GM15510 (cell line): ENCODE measurements around the gene JAK3.

Experiments
- POLR2A ChIP-seq: IDR thresholded peaks from 3 replicates; pipeline ENCODE4 v1.6.1; 2011; ENCODE audit warnings: borderline replicate concordance; ENCODE audit not compliant: insufficient read length; ENCODE audit errors: extremely low read depth

The JAK3 gene

DNA sequence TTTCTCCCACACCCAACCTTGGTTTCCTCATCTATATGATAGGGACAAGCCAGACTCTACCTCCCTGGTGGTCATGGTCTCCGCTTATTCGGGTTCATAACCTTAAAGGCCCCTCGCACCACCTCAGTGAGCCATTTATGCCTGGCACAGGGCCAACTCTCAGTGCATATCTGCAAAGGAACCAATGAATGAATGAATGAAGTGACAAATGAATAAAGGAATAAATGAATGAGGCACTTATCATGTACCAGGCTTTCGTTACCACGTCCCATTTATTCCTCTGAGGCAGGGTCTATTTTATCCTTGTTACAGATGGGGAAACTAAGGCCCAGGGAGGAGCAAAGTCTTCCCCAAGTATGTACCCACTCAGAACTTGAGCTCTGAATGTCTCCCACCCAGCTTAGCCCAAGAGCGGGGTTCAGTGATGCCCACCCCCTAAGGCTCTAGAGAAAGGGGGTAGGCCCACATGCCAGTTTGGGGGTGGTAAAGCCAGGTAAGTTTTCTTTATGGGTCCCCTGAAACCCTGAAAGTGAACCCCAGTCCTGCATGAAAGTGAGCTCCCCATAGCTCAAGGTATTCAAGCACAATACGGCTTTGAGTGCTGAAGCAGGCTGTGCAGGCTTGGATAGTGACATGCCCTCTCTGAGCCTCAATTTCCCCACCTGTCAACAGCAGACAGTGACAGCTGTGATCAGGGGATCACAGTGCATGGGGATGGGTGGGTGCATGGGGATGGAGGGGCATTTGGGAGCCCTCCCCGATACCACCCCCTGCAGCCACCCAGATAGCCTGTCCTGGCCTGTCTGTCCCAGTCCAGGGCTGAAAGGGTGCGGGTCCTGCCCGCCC is 23.5 kb upstream of the JAK3 start:
- no peak for TF ChIP-seq POLR2A

DNA sequence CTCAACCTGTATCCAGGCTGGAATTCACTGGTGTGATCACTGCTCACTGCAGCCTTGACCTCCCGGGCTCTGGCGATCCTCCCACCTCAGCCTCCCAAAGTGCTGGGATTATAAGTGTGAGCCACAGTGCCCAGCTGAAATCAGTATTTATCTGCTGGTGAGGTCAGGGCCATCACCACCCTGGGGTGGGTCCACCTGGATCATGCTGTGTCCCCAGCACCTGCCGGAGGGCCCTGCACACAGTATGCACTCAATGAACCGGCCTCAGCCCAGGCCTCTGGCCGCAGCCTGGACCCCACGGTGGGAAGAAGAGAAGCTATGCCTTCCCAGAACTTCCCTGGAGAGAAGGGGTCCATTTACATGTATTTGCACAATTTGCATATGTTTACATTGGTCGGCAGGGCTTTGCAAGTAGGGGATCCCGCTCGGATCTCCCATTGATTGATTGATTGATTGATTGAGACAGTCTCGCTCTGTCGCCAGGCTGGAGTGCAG is 21.4 kb upstream of the JAK3 start:
- TF ChIP-seq POLR2A: no peak

DNA sequence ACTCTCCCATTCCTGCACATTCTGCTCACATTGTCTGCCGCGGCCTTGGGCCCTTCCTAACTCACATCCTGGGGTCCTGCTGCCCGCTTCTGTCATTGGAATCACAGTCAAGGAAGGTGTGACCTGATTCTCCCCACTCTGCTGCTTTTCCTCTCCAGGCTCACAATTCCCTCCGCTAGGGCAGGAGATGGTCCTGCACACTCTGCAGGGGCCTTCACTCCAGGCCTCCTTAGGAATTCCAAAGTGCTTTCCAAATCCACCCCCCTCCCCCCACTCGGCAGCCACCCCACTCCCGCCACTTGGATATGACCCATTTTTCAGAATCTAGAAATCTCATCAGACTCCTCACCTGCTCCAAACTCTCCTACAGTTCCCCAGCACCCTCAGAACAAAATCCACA is 20.9 kb upstream of the JAK3 start:
- TF ChIP-seq POLR2A: no peak

DNA sequence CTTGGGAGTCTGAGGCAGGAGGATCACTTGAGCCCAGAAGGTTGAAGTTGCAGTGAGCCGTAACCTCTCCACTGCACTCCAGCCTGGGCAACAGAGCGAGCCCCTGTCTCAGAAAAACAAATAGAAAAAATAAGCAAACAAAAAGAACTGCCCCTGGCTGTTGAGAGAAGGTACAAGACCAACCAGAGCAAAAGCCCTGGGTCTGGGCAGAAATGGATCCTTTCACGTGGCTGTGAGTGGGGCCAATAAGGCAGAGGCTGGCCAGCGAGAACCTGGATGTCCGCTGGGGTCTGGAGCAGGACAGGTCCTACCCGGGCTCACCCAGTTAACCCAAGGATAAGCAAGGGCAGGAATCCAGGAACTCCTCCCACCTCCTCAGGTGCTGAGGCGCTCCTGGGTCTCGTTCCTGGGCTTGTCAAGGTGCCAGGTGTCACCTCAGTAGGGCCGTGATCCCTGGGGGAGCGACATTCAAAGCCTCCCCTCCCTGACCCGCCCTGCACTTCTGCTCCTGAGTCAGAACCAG is 19.2 kb upstream of the JAK3 start:
- TF ChIP-seq POLR2A: no peak

DNA sequence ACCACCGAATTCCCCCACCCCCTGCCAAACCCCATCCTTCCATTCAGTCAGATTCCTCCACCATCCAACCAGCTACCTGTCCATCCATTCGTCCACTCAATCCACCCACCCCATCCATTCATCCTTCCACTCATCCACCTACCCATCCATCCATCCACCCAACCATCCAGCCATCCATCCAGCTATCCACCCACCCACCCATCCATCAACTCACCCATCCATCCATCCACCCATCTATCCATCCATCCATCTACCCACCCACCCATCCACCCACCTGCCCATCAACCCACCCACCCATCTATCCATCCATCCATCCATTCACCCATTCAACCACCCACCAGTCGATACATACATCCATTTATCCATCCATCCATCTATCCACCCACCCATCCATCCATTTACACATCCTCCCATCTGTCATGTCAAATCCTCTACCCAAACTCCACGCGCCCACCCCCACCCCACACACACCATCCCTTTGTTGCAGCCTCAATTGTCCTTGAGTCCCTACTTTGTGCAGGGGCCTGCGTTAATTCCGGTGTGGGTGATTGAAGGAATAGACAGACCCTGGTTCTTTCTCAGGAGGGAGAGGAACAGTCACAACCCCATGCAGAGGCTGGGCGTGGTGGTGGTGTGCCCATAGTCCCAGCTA is 18.7 kb upstream of the JAK3 start:
- no peak for TF ChIP-seq POLR2A

DNA sequence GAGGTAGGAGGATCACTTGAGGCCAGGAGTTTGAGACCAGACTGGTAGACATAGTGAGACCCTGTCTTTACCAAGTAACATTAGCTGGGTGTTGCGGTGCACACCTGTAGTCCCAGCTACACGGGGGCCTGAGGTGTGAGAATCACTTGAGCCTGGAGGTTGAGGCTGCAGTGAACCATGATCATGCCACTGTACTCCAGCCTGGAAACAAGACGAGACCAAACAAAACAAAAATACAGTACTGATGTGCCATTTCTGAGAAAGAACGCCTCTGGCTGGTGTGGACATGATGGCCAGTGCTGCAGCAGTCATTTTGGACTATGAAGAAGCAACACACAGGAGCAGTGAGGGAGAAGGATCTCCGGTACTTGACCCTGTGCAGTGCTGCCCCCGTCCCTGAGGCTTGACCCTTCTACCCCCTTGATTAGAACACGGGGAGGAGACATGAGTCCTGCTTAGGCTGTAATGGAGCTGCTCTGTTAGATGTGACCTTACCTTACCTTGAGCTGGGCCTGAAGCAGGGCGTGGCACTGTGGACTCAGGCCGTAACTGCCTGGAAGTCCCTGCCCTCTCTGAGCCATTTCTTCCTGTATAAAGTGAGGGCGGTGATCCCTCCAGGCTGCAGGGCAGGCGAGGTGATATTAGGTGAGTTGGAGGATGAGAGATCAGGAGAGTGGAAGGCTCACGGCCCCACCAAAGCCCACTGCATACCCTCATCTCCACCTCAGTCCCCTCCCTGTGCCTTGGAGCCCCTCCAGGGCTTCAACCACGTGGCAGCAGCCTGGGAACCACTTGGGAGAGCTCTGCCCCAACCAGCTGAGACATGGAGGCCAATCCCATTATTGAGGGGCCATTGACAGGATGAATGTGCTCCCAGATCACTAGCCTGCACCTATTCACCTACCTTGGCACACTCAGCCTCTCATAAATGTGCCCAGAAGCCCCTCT is 17.9 kb upstream of the JAK3 start:
- TF ChIP-seq POLR2A: no peak

DNA sequence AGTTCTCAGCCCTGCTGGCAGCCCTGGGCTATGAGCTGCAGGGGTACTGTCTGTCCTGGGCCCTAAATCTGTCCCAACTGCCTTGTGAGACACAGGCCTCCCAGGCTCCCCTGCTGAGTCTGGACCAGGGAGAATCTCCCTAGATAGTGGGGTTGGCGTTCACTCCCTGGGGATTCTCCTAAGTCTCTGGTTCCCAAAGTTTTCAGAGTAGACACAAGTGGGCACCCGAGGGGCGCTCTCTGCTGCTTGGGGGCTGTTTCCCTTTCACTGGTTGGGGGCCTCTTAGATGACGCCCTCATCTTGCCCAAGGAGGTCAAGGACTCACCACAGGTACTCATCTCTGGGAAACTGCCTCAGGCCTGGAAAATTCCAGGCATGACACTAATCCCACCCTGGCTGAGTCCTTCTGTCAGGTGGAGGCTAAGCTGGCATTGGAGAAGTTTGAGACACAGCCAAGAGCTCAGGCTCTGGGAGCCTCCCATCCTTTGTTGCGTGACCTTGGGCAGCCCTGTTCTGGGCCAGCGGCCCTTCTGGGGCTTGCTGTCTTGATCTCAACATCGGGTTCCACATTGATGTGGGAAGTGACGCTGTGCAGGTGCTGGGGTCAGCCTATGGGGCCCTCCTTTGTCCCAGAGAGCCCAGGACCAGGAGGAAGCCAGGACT is 15.9 kb upstream of the JAK3 start:
- TF ChIP-seq POLR2A: no peak

DNA sequence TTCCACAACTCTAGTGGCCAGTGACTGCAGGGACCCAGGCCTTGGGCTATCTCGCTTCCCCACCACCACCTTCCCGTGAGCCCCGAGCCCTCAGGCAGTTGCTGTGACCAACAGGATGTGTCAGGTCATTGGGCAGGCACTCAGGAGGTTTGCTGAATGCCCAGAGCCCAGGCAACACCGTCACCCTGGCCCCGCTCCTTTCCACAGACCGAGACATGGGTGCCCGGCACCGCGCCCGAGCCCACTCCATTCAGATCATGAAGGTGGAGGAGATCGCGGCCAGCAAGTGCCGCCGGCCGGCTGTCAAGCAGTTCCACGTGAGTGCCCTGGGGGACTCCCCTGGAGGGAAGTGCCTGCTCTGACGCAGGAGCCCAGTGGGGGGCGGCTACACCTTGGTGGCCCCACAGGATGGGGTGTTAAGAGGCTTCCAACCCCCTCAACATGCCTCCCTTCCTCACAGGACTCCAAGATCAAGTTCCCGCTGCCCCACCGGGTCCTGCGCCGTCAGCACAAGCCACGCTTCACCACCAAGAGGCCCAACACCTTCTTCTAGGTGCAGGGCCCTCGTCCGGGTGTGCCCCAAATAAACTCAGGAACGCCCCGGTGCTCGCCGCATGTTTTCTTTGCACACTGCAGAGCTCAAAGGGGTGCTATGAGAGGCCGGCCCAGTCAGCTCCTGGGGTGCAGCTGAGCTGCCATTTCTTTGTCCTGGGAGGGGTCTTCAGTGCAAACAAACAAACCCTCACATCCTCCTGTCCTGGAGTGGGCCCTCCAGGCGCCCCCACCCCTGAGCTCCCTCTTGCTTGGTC is 15.1 kb upstream of the JAK3 start:
- no peak for TF ChIP-seq POLR2A

DNA sequence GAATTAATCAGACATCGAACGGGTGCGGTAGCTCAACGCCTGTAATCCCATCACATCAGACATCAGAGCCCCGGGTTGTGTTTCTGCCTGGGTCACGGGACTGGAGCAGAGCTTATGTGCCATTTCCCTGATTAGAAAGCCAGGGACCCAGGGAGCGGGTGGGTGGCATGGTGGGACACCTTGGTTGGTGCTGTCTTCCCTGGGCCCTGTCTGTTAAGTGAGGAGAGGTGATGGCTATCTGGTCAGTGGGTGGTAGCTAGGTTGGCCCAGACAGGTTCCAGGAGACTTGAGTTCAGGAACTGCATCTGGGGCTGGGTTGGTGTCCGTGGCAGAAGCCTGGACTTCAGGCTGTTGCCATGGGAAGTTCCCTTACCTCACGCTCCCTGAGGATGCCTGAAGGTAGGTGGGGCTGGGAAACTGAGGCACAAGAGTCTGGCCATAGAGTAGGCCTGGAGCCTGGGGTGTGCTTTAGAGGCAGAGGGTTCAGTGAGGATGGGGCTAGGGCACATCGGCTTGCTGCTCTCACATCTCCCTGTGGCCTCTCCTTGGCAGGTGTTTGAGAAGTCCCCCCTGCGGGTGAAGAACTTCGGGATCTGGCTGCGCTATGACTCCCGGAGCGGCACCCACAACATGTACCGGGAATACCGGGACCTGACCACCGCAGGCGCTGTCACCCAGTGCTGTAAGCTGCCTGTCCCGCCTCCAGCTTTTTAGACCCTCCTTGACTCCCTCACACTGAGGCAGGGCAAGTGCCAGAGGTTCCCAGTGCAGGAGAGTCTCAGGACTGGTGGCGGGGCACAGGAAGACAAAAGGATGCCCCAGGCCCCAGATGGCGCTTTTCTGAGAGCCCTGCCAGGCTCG is 14.0 kb upstream of the JAK3 start:
- no peak for TF ChIP-seq POLR2A

DNA sequence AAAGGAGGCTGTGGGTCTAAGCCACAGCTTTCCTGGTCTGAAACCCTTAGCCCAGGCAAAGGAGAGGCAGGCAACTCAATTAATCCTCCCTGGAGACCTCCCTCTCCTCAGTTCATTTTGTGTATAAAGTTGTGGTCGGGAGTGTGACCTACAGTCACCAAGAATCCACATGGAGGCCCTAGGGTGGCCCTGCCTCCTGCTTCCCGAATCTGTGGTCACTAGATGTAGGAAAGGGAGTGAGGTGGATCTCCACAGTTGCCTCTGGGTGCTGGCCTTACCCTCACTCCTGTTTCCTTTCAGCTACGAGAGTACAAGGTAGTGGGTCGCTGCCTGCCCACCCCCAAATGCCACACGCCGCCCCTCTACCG is 13.2 kb upstream of the JAK3 start:
- no peak for TF ChIP-seq POLR2A

DNA sequence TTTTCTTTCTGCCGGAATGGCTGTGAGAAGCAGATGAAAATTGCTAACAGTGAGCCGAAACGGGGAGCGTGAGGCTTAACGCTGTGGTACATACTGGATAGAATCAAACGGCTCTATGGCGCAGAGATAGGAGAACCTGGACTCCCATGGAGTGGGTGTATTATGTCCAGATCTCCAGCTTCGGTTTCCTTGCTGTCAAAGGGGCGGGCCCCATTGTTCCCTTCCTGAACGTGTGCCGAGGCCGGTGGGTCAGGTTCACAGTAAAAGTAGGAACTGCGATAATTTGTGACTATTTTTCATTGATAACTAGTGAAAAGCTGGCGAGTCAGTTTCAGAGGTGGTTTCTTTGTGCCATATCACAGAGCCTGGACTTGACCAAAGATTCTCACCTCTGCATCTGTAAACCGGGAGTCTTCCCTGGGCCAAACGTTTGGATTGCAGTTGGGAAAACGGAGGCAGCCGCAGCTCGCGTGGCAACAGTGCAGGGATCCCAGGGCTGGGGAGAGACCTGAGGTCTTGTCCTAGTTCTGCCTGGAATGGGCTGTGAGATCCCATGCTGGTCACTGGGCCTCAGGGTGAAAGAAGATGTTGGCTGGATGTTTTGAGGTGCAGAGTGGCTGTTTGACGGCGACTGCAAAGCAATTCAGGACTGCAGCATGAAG is 12.7 kb upstream of the JAK3 start:
- TF ChIP-seq POLR2A: no peak
